DMS53 treated with DMSO at 0.1 percent for 48 hours (cell line): ENCODE data around the gene RNF5.
"Not testable (repeated sequence)": the region's sequence is repeated elsewhere in the genome, so short reads cannot be mapped to it uniquely, and the experiment has no call there.

Source experiments
- DNase-seq: peaks from one replicate; lab custom pipeline; 2025; ENCODE audit not compliant: unreplicated experiment; lab: John Stamatoyannopoulos, UW

The RNF5 gene

GRCh38 chr6:32175322-32175710 lies 2.9 kb upstream of the RNF5 start:
- no peak for DNase-seq

- DNase-seq: peak; percentile 93
Observed at GRCh38 chr6:32175711-32176475, 2.3 kb upstream of the RNF5 start, which contains the start of gene AGPAT1. AGPAT1 (minus strand) TSS chr6:32176084; CDS start chr6:32171496, 4,588 bp downstream.

- no peak for DNase-seq
Observed at GRCh38 chr6:32176476-32177182, 1.6 kb upstream of the RNF5 start.

- DNase-seq: peak; percentile 85
Observed at GRCh38 chr6:32177183-32177787, 920 bp upstream of the RNF5 start.

- no peak for DNase-seq
Observed at GRCh38 chr6:32178547-32179440, 589 bp downstream of the RNF5 start.

- DNase-seq: no peak
Observed at GRCh38 chr6:32179766-32180405, 1.7 kb downstream of the RNF5 start.

GRCh38 chr6:32181148-32181702 lies 3.0 kb downstream of the RNF5 start:
- no peak for DNase-seq

- no peak for DNase-seq
Observed at GRCh38 chr6:32181915-32182529, 3.8 kb downstream of the RNF5 start.

- DNase-seq: no peak
Observed at GRCh38 chr6:32182555-32182981, 4.4 kb downstream of the RNF5 start.

- no peak for DNase-seq
Observed at GRCh38 chr6:32183030-32183429, 4.8 kb downstream of the RNF5 start.

- no peak for DNase-seq
Observed at GRCh38 chr6:32183483-32184083, 5.4 kb downstream of the RNF5 start.

GRCh38 chr6:32184084-32184640 lies 6.0 kb downstream of the RNF5 start, which contains the start of gene AGER:
AGER (minus strand) TSS chr6:32184253; CDS start chr6:32184222, 31 bp downstream.
- no peak for DNase-seq

- DNase-seq: not testable (repeated sequence)
Observed at GRCh38 chr6:32185681-32186131, 7.5 kb downstream of the RNF5 start.

GRCh38 chr6:32186151-32186840 lies 8.1 kb downstream of the RNF5 start:
- DNase-seq: not testable (repeated sequence)

- no peak for DNase-seq
Observed at GRCh38 chr6:32187009-32187709, 9.0 kb downstream of the RNF5 start.

- DNase-seq: not testable (repeated sequence)
Observed at GRCh38 chr6:32187725-32188380, 9.6 kb downstream of the RNF5 start.
